GM18511 (cell line): ENCODE measurements around the gene SNX8.

Source experiments
- ATAC-seq: cut with Tn5 transposase; IDR thresholded peaks from one replicate; pipeline ENCODE4 v1.9.1; 2021; ENCODE audit warnings: mild to moderate bottlenecking, moderate library complexity; ENCODE audit not compliant: unreplicated experiment

The SNX8 gene

GRCh38 chr7:2208712-2209111, 105.5 kb downstream of the SNX8 start:
- no peak for ATAC-seq

- ATAC-seq, result no peak
Observed at GRCh38 chr7:2205036-2205780, 109.0 kb downstream of the SNX8 start.

GRCh38 chr7:2204446-2204845, 109.8 kb downstream of the SNX8 start:
- no peak for ATAC-seq

GRCh38 chr7:2203766-2204300, 110.4 kb downstream of the SNX8 start:
- peak; percentile 61 for ATAC-seq

GRCh38 chr7:2202901-2203765, 111.1 kb downstream of the SNX8 start:
- ATAC-seq, result no peak

GRCh38 chr7:2202361-2202761, 111.9 kb downstream of the SNX8 start:
- no peak for ATAC-seq
